HG03196 (cell line): Measurements from ENCODE around the gene MNAT1.
A peak's percentile ranks its signal among the peaks of the same experiment; 100 is the strongest.

Experiments
- ATAC-seq: cut with Tn5 transposase; IDR thresholded peaks from one replicate; pipeline ENCODE4 v1.9.1; 2021; ENCODE audit not compliant: unreplicated experiment

MNAT1 gene

DNA sequence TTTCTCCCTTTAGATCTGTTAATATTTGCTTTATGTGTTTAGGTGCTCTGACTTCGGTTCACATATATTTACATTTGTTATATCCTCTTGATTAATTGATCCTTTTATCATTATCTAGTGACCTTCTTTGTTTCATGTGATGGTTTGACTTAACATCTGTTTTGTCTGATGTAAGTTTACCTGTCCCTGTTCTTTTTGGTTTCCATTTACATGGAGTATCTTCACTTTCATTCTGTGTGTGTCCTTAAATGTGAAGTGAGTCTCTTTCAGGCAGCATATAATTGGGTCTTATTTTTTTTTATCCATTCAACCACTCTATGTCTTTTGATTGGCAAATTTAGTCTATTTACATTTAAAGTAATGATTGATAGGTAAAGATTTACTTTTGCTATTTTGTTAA lies 222.1 kb downstream of the MNAT1 start:
- ATAC-seq = no peak

DNA sequence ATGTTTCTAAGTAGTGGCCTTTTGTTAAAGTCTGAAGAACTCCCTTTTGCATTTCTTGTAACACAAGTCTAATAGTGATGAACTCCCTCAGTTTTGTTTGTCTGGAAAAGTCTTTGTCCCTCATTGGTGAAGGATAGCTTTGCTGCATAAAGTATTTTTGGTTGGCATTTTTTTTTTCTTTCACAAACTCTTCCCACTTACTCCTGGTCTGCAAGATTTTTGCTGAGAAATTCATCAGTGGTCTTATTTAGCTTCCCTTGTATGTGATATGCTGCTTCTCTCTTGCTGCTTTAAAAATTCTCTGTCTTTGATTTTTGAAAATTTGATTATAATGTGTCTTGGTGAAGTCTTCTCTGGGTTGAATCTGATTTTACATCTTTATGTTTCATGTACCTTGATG lies 223.6 kb downstream of the MNAT1 start:
- ATAC-seq = no peak

DNA sequence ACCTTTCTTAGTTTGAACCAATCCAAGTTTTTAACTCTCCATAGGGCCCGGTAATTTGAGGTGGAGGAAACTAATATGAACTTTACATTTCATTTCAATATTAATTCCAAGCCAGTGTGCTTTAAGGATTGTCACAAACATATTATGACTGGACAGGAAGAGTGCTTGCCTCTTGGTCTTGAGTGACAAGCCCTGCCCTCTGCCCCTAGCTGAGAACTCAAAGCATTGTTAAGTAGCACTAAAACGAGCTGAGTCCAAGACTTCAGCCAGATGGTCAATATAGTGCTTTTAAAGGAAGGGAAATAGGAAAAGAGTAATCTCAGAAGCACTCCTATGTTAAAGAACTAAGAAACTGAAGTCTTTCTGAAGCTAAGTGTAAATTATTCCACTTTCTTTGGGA lies 229.2 kb downstream of the MNAT1 start:
- no peak for ATAC-seq

DNA sequence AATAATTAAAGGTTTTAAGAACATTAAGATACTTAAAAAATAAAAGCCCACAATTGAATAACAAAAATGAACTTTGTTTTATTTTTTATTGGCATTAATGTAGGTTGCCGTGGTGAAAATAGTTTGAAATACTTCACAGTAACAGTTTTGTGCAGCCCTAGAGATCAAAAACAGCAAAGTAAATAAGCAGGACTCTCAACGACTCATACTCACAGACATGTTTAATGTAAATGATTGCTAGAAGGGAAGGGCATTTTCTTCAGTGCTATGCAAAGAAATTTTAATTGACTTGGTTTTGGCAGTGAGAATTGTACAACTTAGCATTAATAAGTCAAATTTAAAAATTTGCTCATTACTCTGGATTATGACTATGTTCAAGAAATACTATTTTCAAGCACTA lies 230.3 kb downstream of the MNAT1 start:
- ATAC-seq = no peak

DNA sequence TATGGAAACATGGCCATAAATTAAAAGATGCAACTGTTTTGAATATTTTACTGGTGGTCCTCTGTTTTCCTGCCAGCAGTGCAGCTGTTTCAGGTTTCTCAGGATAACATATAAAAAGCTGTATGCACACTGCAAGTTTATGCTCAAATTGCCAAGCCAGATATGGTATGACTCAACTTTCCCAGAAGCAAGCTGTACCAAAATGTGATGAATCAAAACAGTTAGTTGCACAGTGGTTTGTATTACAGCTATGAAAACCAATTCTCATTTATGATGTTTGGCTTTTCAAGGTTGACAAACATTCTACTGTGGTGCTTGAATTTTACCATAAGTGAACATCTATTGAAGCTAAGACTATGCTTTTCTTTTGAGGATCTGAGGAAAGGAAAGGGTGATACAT lies 230.8 kb downstream of the MNAT1 start:
- no peak for ATAC-seq

DNA sequence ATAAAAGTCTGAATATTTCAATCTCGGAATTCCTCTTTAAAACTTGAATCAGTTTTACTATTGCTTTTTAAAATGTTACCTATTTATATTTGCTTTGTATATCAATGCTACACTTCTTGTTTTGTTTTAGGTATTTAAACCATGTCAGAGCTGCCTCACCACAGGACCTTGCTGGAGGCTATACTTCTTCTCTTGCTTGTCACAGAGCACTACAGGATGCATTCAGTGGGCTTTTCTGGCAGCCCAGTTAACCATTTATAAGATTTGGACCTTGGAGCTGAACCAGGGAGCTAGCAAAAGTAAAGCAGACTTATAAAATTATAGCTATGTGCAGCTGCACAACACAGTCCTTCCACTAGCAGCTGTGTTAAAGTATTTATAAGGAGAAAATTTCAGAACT lies 233.5 kb downstream of the MNAT1 start:
- ATAC-seq = no peak

DNA sequence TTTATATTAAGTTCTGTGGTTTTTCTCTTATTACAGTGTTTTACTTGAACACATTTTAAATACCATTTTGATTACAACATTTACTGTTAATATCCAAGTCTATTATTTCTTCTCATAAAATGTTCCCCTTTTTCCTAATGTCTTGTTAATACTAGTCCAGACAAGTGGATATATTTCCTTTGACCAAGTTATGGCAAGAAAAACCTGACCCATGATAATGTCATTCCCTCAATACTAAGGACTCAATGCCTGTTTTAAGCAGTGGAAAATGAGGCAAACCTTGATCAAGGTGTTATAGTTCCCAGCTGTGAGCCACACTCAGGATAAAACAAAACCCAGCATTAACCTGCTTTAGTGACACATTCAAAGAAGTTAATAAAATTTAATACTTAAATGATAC lies 234.1 kb downstream of the MNAT1 start:
- no peak for ATAC-seq

DNA sequence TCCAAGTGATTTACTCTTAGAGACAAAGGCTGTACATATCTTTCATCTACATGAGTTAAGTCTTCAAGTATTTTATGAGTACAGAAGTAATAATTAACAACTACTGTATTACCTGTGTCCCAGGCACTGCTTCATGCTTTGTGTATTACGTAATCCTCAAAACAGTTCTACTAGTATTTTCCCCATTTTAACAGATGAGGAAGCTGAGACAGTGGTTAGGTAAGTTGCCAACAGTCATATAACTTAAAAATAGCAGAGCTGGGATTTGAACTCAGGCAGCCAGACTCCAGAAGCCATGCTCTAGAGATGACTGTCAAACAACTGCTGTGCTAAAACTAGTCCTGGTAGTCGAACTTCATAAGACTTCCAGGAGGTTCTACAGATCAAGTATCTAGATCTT lies 235.6 kb downstream of the MNAT1 start:
- no peak for ATAC-seq

DNA sequence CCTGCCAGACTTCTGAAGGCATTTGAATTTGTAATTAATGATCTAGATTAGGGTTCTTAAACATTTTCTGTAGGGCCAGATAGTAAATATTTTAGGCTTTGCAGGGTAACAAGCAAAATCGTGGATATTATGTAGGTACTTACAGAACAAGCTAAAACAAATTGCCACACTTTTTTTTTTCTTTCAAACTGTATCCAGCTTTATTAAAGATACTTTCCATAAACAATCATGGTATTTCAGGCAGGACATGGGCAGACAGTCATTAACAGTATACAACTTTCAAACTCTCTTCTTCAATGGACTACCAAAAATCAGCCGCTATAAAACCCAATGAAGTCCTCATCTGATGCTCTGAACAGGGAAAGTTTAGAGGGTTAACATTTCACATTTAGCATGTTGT lies 236.7 kb downstream of the MNAT1 start:
- no peak for ATAC-seq

DNA sequence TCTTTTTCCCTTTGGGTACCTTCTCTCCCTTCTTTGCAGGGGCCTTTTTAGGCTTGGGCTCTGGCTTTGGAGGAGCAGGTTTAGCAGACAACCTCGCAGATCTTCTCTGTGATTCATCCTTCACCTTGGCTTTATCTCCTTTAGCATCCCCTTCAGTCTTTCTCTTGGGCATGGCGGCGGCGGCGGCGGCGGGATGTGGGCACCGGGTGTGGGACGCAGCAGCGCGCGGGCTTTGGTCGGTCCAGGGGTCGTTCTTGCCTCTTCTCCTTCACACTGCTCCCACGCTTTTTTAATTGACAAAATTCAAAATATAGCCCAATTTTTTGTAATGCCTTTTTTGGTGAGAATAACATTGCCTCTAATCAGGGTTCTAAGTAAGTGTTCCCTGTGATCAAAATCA lies 237.7 kb downstream of the MNAT1 start:
- ATAC-seq = no peak

DNA sequence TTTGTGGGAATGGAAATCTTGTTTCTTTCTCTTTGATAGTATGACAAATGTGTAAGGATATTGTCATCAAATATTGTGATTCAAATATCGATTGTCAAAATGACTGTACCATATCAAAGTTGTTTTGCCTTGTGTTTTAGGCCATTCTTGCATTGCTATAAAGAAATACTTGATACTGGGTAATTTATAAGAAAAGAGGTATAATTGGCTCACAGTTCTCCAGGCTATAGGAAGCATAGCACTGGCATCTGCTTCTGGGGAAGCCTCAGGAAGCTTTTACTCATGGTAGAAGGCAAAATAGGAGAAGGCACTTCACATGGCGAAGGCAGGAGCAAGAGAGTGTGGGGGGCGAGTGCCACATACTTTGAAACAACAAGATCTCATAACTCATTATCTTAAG lies 238.5 kb downstream of the MNAT1 start:
- ATAC-seq = no peak

DNA sequence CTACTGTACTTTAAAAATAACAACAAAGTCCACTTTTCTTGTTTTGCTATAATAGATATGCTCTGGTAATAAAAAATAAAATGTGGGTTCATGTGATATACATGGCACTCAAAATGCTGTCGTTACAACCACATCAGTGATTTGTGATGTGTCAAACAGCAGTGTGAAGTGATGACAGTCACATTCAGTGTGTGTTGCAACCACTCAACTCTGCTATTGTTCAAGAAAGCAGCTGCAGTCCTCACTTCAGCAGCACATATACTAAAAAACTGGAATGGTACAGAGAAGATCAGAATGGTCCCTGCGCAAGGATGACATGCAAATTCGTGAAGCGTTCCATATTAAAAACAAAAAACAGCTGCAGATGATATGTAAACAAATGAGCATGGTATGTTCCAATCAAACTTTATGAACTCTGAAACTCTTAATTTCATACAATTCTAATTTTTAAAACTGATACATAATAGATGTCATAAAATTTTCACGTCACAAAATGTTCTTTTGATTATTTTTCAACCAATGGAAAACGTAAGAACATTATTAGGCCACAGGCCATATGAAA lies 239.6 kb downstream of the MNAT1 start:
- ATAC-seq = no peak

DNA sequence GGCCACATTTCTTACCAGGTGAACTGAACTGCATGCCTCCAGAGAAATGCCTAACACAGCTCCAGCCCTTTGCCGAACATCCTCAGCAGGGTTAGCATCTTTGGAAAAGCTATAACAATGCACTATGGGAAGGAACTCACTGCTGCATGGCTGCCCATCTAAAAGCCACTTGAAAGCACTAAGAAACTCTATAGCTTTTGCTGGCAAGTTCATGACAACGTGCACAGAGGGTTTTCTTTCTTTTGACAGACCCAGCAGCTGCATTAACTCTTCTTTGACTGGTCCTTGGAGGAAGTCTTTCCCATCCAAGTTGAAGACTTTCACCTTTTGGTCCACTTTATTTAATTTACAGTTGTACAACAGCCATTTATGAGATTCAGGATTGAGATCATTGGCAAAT lies 241.0 kb downstream of the MNAT1 start:
- no peak for ATAC-seq

DNA sequence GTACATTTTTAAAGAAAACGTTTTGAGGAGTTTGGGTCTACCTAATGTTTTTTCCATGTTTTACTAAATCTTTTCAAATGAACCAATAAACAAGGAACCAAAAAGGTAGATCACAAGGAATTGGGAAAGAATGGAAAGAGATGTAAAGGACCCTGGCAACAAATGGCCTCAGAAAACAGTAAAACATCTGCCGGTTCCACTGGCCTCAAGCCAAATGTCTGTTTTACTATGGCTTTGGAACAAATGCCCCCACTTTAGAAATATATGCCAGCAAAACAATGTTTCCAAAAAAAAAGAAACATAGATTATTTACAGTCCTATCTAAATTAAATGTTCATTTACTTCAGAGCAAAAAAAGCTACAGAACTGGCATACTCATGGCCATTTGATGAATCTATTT lies 243.3 kb downstream of the MNAT1 start:
- ATAC-seq = no peak

DNA sequence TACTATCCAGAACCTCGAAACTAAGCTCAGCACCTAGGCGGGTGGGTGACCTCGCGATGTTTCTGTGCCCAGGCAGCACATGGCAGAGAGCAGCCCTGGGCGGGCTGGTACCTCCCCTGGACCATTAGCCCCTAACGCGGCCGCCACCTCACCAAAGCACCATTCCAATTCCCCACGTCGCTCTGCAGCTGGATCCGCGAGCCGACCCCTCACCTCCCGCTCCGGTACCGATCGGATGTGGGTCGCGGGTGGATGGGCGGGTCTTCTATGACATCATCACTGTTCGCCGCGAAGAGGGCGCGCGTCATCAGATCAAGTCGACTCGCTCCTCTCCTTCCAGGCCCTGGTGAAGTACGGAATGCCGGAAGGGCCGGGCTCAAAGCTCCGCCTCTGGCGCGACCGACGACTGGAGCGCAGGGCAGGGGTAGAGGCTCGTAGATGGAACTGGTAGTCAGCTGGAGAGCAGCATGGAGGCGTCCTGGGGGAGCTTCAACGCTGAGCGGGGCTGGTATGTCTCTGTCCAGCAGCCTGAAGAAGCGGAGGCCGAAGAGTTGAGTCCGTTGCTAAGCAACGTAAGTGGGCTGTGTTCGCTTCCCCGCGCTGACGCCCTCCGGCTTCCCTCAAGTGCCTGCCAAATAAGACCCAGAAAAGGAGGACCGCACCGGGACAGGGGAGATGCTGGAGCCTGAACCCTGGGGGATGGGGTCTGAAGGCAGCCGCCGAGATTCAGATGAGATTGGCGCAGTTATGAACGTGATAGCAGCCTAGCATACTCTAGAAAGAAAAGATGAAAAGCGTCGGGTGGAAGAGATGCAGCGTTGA lies 246.5 kb downstream of the MNAT1 start, which contains the start of the genes SLC38A6 and TRMT5:
Gene SLC38A6, plus strand, starts transcription at position 435 of the 822 bp plus-strand sequence. Its CDS starts 33 bp downstream, at position 468.
Gene TRMT5, minus strand, starts transcription at position 269 of the 822 bp plus-strand sequence. Its CDS starts 106 bp downstream, at position 163.
- peak; percentile 82 for ATAC-seq

DNA sequence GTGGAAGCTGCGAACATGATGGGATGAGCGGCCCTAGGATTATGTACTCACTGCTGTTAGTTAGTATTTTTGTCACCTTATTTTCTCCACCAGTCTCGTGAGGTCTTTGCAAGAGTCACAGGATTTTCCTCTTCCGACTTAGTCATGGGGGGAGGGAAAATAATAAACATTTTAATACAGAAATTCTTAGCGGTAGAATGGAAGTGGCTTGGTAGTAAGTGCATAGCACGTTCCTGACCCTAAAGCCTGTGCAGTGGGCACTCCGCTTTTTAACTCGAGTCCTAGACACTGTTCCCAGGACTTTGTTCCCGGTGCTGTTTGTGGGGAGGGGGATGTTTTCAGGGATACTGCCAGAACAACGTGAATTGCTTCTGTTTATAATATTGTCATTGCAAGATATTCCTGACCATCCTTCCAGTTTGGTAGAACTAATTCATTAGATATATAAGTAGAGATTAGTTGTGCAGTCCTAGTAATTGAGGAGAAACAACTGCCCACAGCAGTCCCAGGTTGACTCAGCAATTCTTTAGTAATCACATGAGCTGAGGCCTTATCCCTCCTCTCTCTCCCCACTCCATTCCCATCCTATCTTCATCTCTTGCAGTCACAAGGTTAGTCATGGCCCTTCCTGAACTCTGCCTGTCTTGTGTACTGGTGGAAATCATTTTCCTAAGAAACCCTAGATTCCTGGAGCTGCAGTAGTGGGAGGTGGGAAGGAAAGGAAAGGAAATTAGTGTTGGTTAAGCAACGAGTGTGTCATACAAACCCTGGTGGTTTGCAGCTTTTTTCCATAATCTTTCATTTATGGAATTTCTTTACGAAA lies 247.3 kb downstream of the MNAT1 start:
- ATAC-seq = no peak

DNA sequence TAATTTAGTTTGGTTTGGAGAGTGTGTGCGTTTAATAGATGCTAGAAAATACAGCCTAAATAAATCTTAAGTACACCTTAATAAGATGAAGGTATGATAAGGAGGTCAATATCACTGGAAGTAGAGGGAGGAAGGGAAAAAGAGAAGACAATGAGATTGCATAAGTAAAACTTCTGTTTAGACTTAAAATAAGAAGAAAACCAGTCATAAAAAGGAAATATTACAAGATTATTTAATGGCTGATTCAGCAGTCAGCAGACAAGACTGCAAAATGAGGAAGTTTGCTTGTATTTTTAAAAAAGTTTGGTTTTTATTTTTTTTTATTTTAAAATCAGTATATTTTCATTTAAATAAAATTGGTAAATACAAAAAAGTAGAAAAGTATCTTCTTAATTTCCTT lies 249.6 kb downstream of the MNAT1 start:
- no peak for ATAC-seq

DNA sequence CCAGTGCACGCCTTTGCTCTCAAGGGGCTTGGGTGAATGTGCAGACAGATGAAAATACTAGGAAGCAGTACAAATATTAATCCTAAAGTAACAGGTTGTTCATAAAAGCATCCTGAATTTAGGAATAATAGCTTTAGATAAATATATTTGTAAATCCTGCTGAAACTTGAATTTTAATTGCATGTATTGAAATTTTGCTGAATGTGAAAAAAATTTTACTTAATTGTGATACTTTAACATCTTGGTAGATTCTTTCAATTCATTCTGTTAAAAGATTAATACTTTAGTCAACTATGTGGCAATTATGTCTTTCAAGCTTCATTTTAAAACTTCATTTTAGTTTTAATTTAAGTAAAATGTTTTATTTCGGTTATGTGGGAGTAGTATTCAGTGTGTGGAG lies 251.9 kb downstream of the MNAT1 start:
- ATAC-seq = no peak

DNA sequence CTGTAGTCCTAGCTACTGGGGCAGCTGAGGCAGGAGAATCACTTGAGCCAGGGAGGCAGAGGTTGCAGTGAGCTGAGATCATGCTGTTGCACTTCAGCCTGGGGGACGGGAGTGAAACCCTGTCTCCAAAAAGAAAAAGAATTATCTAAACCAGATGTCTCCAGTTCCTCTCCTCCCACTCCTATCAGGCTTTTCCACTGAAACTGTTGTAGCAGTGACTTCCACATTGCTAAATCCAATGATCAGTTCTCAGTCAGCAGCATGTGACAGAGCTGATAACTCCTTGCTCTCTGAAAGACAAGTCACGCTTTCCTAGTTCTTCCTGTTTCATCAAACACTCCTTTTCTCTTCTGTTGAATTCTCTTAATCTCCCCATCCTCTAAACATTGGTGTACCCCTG lies 255.0 kb downstream of the MNAT1 start:
- ATAC-seq = no peak

DNA sequence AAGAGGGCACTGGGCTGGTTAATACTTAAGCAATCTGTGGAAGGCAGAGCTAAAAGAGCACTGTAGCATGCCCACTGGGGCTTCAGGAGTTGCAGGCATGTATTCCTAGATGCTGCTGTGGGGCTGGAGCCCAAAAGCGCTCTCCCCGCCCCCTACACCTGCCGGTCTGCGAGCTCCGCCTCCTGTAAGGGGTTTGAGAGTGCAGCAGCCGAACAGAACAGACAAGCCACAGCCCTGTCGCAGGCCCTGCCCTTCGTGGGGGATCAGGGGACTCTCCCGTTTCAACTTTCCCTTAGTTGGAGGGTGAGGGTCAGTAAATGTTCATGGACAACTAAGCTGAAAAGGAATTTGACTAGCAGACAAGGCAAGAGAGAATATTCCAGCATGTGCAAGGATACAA lies 264.1 kb downstream of the MNAT1 start:
- no peak for ATAC-seq

DNA sequence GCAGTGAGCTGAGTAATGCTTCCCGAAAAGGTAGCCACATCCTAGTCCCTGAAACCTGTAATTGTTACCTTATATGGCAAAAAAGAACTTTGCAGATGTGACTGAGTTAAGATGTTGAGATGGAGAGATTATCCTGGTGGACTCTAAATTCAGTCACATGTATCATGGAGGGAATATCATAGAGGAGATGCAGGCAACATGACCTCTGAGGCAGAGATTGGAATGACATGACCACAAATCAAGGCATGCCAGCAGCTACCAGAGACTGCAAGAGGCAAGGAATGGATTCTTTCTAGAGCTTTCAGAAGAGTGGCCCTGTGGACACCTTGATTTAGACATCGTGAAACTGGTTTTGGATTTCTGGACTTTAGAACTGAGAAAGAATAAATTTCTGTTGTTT lies 265.0 kb downstream of the MNAT1 start:
- ATAC-seq = no peak

DNA sequence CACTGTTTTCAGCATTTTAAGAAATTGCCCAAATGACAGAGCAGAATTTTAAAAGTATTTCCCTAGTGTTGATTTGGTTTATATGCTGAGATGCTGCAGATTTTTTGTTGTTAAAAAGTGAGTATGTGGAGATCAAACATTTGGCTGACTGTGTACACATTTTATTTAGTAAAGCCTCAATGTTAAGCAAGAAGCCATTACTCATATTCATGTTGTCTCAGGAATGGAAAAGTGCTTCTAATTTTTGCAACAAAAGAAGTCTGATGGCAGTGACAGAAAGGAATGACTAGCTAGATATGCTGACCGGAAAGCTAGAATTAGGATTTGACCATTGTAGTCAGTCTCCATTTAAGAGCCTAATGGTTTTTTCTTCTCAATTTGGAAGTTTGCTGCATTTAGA lies 269.0 kb downstream of the MNAT1 start:
- no peak for ATAC-seq
